ENCODE data around the gene CSTPP1. TPM values are rescaled to one million over a fixed set of nuclear protein-coding genes. Genes with fewer than 3 reads are reported as not detected.
A peak's percentile ranks its signal among the peaks of the same experiment; 100 is the strongest.

CSTPP1 gene
- total and polyA plus RNA-seq, 2 of the 8 experiments (the other 6 are each of a cell fraction or from before 2014, with no cell fraction given), result 24.2 to 28.7 TPM

- Histone ChIP-seq H4K5ac (ENCODE audit: insufficient read length, low read depth, low read length) (no peak overlapping the region), H3K56ac (replicated peaks; ENCODE audit: insufficient read length, low read depth, low read length) (no peak overlapping the region), H3K9ac (replicated peaks in 1 of 4; ENCODE audit: extremely low read depth in 1 of 4, low read depth in 3 of 4, low read length in 3 of 4) (no peak overlapping the region), H4K91ac (replicated peaks; ENCODE audit: insufficient read length, low read length) (no peak overlapping the region), H3K79me2 (ENCODE audit: control insufficient read depth in 1 of 2, insufficient read depth in 2 of 2, low read length in 2 of 2) (no peaks in the 10 kb centered on the region), H4K8ac (ENCODE audit: extremely low read depth, insufficient read depth, low read length) (no peak overlapping the region), H3K27ac (ENCODE audit: low read depth, low read length) (no peak overlapping the region), H3K18ac (ENCODE audit: extremely low read depth, low read length) (no peak overlapping the region), H3K14ac (ENCODE audit: insufficient read length) (no peak overlapping the region), H3K79me1 (ENCODE audit: low read depth, low read length) (no peaks in the 10 kb centered on the region), H2BK5ac (ENCODE audit: low read depth, low read length) (no peak overlapping the region), H3K4me3 (ENCODE audit: extremely low read depth in 1 of 4, insufficient read depth in 2 of 4, low read depth in 3 of 4, low read length in 4 of 4) (no peak overlapping the region), H3K4ac (replicated peaks; ENCODE audit: insufficient read length, low read depth, low read length) (no peak overlapping the region), H2BK15ac (ENCODE audit: low read length) (no peak overlapping the region), H3K4me2 (ENCODE audit: insufficient read depth in 1 of 2, low read depth in 2 of 2, low read length in 2 of 2) (no peak overlapping the region), H2BK20ac (ENCODE audit: low read length) (no peak overlapping the region), H3K36me3 (ENCODE audit: control insufficient read depth in 2 of 4, insufficient read depth in 4 of 4, low read length in 3 of 4) (no peaks in the 10 kb centered on the region), H4K20me1 (replicated peaks in 1 of 2; ENCODE audit: control insufficient read depth in 1 of 2, insufficient read depth in 2 of 2, low read length in 2 of 2) (no peaks in the 10 kb centered on the region), H2AK5ac (ENCODE audit: low read depth, low read length) (no peak overlapping the region), H3K9me3 (ENCODE audit: insufficient read depth in 2 of 2, low read depth in 1 of 2, low read length in 1 of 2) (no peaks in the 10 kb centered on the region), H3K4me1 (replicated peaks in 1 of 4; ENCODE audit: control insufficient read depth in 3 of 4, insufficient read depth in 4 of 4, low read length in 3 of 4) (peaks cover 2 to 7% (median 5%) of the 10 kb centered on the region in 4 experiments; a peak in 6 of 7 replicates), H3K23me2 (ENCODE audit: low read depth, low read length) (no peaks in the 10 kb centered on the region), H3K27me3 (replicated peaks in 1 of 4; ENCODE audit: control insufficient read depth in 3 of 4, extremely low read depth in 1 of 4, insufficient read depth in 3 of 4, low read length in 3 of 4) (no peaks in the 10 kb centered on the region), H2AFZ (ENCODE audit: low read length) (no peak overlapping the region), H2BK120ac (replicated peaks; ENCODE audit: low read depth, low read length) (no peak overlapping the region), H2BK12ac (ENCODE audit: low read depth, low read length) (no peak overlapping the region), H3K23ac (ENCODE audit: insufficient read length) (no peak overlapping the region)
- ChIA-PET CTCF (ENCODE audit: partially characterized antibody) (interaction anchor here (1.1 to 21.5 kb wide), 4 partner anchors 8 to 31 kb away, joined by 3 to 247 read pairs (median 10); partner anchors contain the start of genes ARFGAP2 and PACSIN3), POLR2A (ENCODE audit: partially characterized antibody) (interaction anchor here (0.8 to 2.7 kb wide), 6 partner anchors 8 to 32 kb away, joined by 3 to 16 read pairs (median 4); partner anchors contain the start of genes DDB2 and PACSIN3)
- DNase-seq (ENCODE audit: low read depth in 1 of 2, low spot score in 2 of 2) (no peak), FAIRE-seq (no peak)
- 92% methylated on average over 5 of the region's 5 CpGs; no CpG with 5 or more reads in 1 of the 2 experiments for WGBS, 2 experiments (ENCODE audit: extremely low coverage in 1 of 2, insufficient coverage in 1 of 2, insufficient read length in 1 of 2, insufficient replicate concordance in 2 of 2, low coverage in 1 of 2, low lambda C conversion rate in 2 of 2, missing lambda C conversion rate in 1 of 2)
- no peak for TF ChIP-seq E2F6 (IDR thresholded peaks at IDR 0.05)
- TF ChIP-seq MAFK (IDR thresholded peaks at IDR 0.05; ENCODE audit: low read depth, low read length), result peak; percentile 87
These were observed 266.0 kb downstream of the CSTPP1 start for GRCh38 chr11:47202576-47202975.
